Liver (tissue), 9 donors: ENCODE data around the gene ARHGEF33. TPM values are rescaled to one million over a fixed set of nuclear protein-coding genes. Genes with fewer than 3 reads are reported as not detected.

Experiments
- DNase-seq: peaks from one replicate; pipeline ENCODE4 v3.0.0-alpha.2; 2017; ENCODE audit warnings: low spot score
- H3K27ac ChIP-seq, 2 donors: one replicate each; pipeline ENCODE4 v1.7.0; 2013; ENCODE audit warnings: inconsistent platforms in 2 of 2, low read length in 2 of 2, control low read depth in 1 of 2, low read depth in 1 of 2, mild to moderate bottlenecking in 1 of 2
- H3K27me3 ChIP-seq, 4 donors: one replicate each; pipeline versions ENCODE4 v1.6.1 to v1.7.0; 2013; ENCODE audit warnings: low read length in 3 of 4, inconsistent platforms in 1 of 4, mild to moderate bottlenecking in 1 of 4, moderate library complexity in 1 of 4; ENCODE audit not compliant: control insufficient read depth in 4 of 4, insufficient read depth in 4 of 4
- H3K36me3 ChIP-seq, 4 donors: one replicate each; pipeline versions ENCODE4 v1.6.1 to v1.7.0; 2013; ENCODE audit warnings: low read length in 3 of 4, mild to moderate bottlenecking in 3 of 4, low read depth in 1 of 4, moderate library complexity in 1 of 4; ENCODE audit not compliant: control insufficient read depth in 4 of 4, insufficient read depth in 3 of 4
- H3K4me1 ChIP-seq, 4 donors: one replicate each; pipeline versions ENCODE4 v1.6.1 to v1.7.0; 2013; ENCODE audit warnings: low read length in 3 of 4, mild to moderate bottlenecking in 3 of 4, moderate library complexity in 1 of 4; ENCODE audit not compliant: control insufficient read depth in 4 of 4, insufficient read depth in 4 of 4
- H3K4me3 ChIP-seq, 3 donors: one replicate each; pipeline versions ENCODE4 v1.6.1 to v1.7.0; 2013; ENCODE audit warnings: low read length in 3 of 3, control low read depth in 1 of 3, low read depth in 1 of 3, mild to moderate bottlenecking in 1 of 3
- H3K9ac ChIP-seq, 2 donors: one replicate each; pipeline ENCODE4 v1.7.0; 2013; ENCODE audit warnings: low read length in 2 of 2, mild to moderate bottlenecking in 2 of 2, moderate library complexity in 2 of 2, control low read depth in 1 of 2, low read depth in 1 of 2
- H3K9me3 ChIP-seq, 4 donors: one replicate each; pipeline versions ENCODE4 v1.6.1 to v1.7.0; 2013; ENCODE audit warnings: low read length in 3 of 4; ENCODE audit not compliant: control insufficient read depth in 4 of 4
- ATF3 ChIP-seq: IDR thresholded peaks from 2 replicates; pipeline ENCODE4 v1.6.1; 2016; ENCODE audit warnings: antibody characterized with exemption
- CTCF ChIP-seq: fragments of 150-350 bp; IDR thresholded peaks from 2 replicates; pipeline ENCODE4 v1.5.1; 2017; ENCODE audit warnings: improper control_type of control experiment, low read depth, low read length; ENCODE audit not compliant: missing input control
- FOXA1 ChIP-seq: IDR thresholded peaks from 2 replicates; pipeline ENCODE4 v1.6.1; 2016; ENCODE audit warnings: antibody characterized with exemption
- FOXA2 ChIP-seq: IDR thresholded peaks from 2 replicates; pipeline ENCODE4 v1.6.1; 2016; ENCODE audit warnings: antibody characterized with exemption
- GABPA ChIP-seq, 2 donors: IDR thresholded peaks in 1 of 2; conservative IDR thresholded peaks in 1 of 2; 2 replicates each; pipeline ENCODE4 v1.6.1; 2016; ENCODE audit warnings: antibody characterized with exemption in 2 of 2, mild to moderate bottlenecking in 1 of 2, moderate library complexity in 1 of 2
- HNF4A ChIP-seq, 2 donors: conservative IDR thresholded peaks; 2 replicates each; pipeline ENCODE4 v1.6.1; 2016; ENCODE audit warnings: antibody characterized with exemption in 2 of 2, mild to moderate bottlenecking in 2 of 2
- HNF4G ChIP-seq: IDR thresholded peaks from 2 replicates; pipeline ENCODE4 v1.6.1; 2016; ENCODE audit warnings: antibody characterized with exemption
- MAX ChIP-seq: IDR thresholded peaks from 2 replicates; pipeline ENCODE4 v1.6.1; 2016; ENCODE audit warnings: antibody characterized with exemption
- NR2F2 ChIP-seq: IDR thresholded peaks from 2 replicates; pipeline ENCODE4 v1.6.1; 2016; ENCODE audit warnings: antibody characterized with exemption
- REST ChIP-seq: IDR thresholded peaks from 2 replicates; pipeline ENCODE4 v1.6.1; 2016; ENCODE audit warnings: antibody characterized with exemption, mild to moderate bottlenecking
- RXRA ChIP-seq, 2 donors: IDR thresholded peaks; 2 replicates each; pipeline ENCODE4 v1.6.1; 2017 to 2018; ENCODE audit warnings: antibody characterized with exemption in 2 of 2, mild to moderate bottlenecking in 1 of 2
- SP1 ChIP-seq: IDR thresholded peaks from 2 replicates; pipeline ENCODE4 v1.6.1; 2018; ENCODE audit warnings: antibody characterized with exemption, mild to moderate bottlenecking
- TAF1 ChIP-seq: conservative IDR thresholded peaks from 2 replicates; pipeline ENCODE4 v1.6.1; 2016; ENCODE audit warnings: antibody characterized with exemption, mild to moderate bottlenecking
- YY1 ChIP-seq: IDR thresholded peaks from 2 replicates; pipeline ENCODE4 v1.6.1; 2016; ENCODE audit warnings: antibody characterized with exemption, mild to moderate bottlenecking
- ZBTB33 ChIP-seq: IDR thresholded peaks from 2 replicates; pipeline ENCODE4 v1.6.1; 2016; ENCODE audit warnings: antibody characterized with exemption
- WGBS: extraction: QIAGEN DNeasy Blood & Tissue Kit; methylation state at CpG from one replicate; pipeline ENCODE4 v1.1.7; 2013; 5-methylcytosine and 5-hydroxymethylcytosine counted together
- polyA plus RNA-seq, 2 donors: library from polyadenylated mRNA; stranded (reverse) in 1 of 2; unstranded in 1 of 2; fragments of 200-250 nt in 1 of 2; fragments of >200 nt in 1 of 2; fragmentation: Nextera tagmentation in 1 of 2; extraction: Ambion mirVana in 1 of 2; gene quantifications; one replicate each; pipeline versions ENCODE4 v1.2.1 to v1.2.3, GENCODE V29; 2013 to 2015
- total RNA-seq, 2 donors: library from RNA; depleted of rRNA; stranded (reverse); fragments of >200 nt; gene quantifications; one replicate each; pipeline ENCODE4 v1.2.3, GENCODE V29; 2014
- donor health status: healthy.
- donor health status: healthy.
- donor health status: healthy.
- donor health status: healthy.
- donor health status: healthy.

ARHGEF33 gene
- total and polyA plus RNA-seq, 4 donors, result 0.05 to 0.33 (median 0.08) TPM; not detected in 1

- Histone ChIP-seq H3K36me3 (no peaks in the 10 kb centered on the region), H3K4me1 (no peaks in the 10 kb centered on the region), H3K9me3 (no peaks in the 10 kb centered on the region), H3K27me3 (no peaks in the 10 kb centered on the region), H3K27ac (no peak overlapping the region), H3K4me3 (no peak overlapping the region), H3K9ac (no peak overlapping the region)
- no peak for TF ChIP-seq SP1
- no peak for TF ChIP-seq REST
- no peak for TF ChIP-seq GABPA (IDR thresholded peaks at IDR 0.05 in 1 of 2, conservative IDR thresholded peaks at IDR 0.05 in 1 of 2)
- TF ChIP-seq MAX, result no peak
- no peak for TF ChIP-seq CTCF
- TF ChIP-seq ATF3, result no peak
- DNase-seq, result no peak
- WGBS, result 92% methylated on average over 1 of the region's 1 CpG
Measured at GRCh38 chr2:38912619-38913018, 22.9 kb downstream of the ARHGEF33 start.

- WGBS, result 72% methylated on average over 4 of the region's 4 CpGs
- no peak for DNase-seq
- Histone ChIP-seq H3K36me3 (no peaks in the 10 kb centered on the region), H3K4me3 (no peak overlapping the region), H3K27me3 (no peaks in the 10 kb centered on the region), H3K27ac (no peak overlapping the region), H3K9me3 (no peaks in the 10 kb centered on the region), H3K4me1 (no peaks in the 10 kb centered on the region), H3K9ac (no peak overlapping the region)
- no peak for TF ChIP-seq GABPA (IDR thresholded peaks at IDR 0.05 in 1 of 2, conservative IDR thresholded peaks at IDR 0.05 in 1 of 2)
- TF ChIP-seq ATF3, result no peak
- no peak for TF ChIP-seq ZBTB33
- no peak for TF ChIP-seq YY1
- no peak for TF ChIP-seq SP1
- TF ChIP-seq MAX, result no peak
- no peak for TF ChIP-seq TAF1
- TF ChIP-seq NR2F2, result no peak
- TF ChIP-seq FOXA1, result no peak
- TF ChIP-seq FOXA2, result no peak
- no peak for TF ChIP-seq HNF4G
- TF ChIP-seq HNF4A (conservative IDR thresholded peaks at IDR 0.05), result no peak
- no peak for TF ChIP-seq CTCF
- TF ChIP-seq RXRA (IDR thresholded peaks at IDR 0.05), result no peak
Measured at GRCh38 chr2:38922389-38922788, 32.7 kb downstream of the ARHGEF33 start.
